Uterus (tissue), 4 donors: ENCODE data around the gene LPO. TPM values are rescaled to one million over a fixed set of nuclear protein-coding genes. Genes with fewer than 3 reads are reported as not detected.

Source experiments
- DNase-seq, 2 donors: peaks; one replicate each; pipeline ENCODE4 v3.0.0-alpha.2; 2019 to 2020
- H3K27ac ChIP-seq, 2 donors: fragments of 200-600 bp; sonication (generic); 1 replicate in 1 of 2; 2 replicates in 1 of 2; pipeline ENCODE4 v1.5.1; 2016 to 2018
- H3K27me3 ChIP-seq, 2 donors: fragments of 200-600 bp; sonication (generic); one replicate each; pipeline ENCODE4 v1.5.1; 2018 to 2019; ENCODE audit warnings: control low read depth in 1 of 2
- H3K36me3 ChIP-seq, 2 donors: fragments of 200-600 bp; sonication (generic); one replicate each; pipeline ENCODE4 v1.5.1; 2019; ENCODE audit warnings: control low read depth in 1 of 2
- H3K4me1 ChIP-seq, 2 donors: fragments of 200-600 bp; sonication (generic); one replicate each; pipeline ENCODE4 v1.5.1; 2018 to 2019; ENCODE audit warnings: control low read depth in 1 of 2
- H3K4me3 ChIP-seq, 2 donors: fragments of 200-600 bp; sonication (generic); 1 replicate in 1 of 2; 2 replicates in 1 of 2; pipeline ENCODE4 v1.5.1; 2018 to 2019; ENCODE audit warnings: mild to moderate bottlenecking in 1 of 2
- H3K9me3 ChIP-seq, 2 donors: fragments of 200-600 bp; sonication (generic); one replicate each; pipeline ENCODE4 v1.5.1; 2019; ENCODE audit warnings: control low read depth in 1 of 2
- POLR2A ChIP-seq, 2 donors: fragments of 450-650 bp; IDR thresholded peaks; one replicate each; pipeline ENCODE4 v1.6.1; 2016; ENCODE audit warnings: antibody characterized with exemption in 2 of 2, mild to moderate bottlenecking in 1 of 2, moderate library complexity in 1 of 2
- intact Hi-C: fragments of 100-400 bp; cut with DNase I; formaldehyde crosslinking; loops from one replicate; pipeline ENCODE4 v1.15.1; 2023; ENCODE audit warnings: low total_unique reads
- total RNA-seq, 4 donors: library from RNA; depleted of rRNA in 3 of 4; stranded (reverse); fragments of >200 nt in 3 of 4; gene quantifications; one replicate each; pipeline versions ENCODE4 v1.1.0 to v1.2.4, GENCODE V29; 2014 to 2023
- TF ChIP-seq, protein P1 (sequence below), 4 experiments: fragments of 200-600 bp in 2 of 4; fragments of 450-650 bp in 2 of 4; sonication (generic) in 2 of 4; IDR thresholded peaks; one replicate each; pipeline ENCODE4 v1.5.1; 2016 to 2019; ENCODE audit warnings: antibody characterized with exemption in 4 of 4, mild to moderate bottlenecking in 2 of 4, moderate library complexity in 1 of 4
- donor health status: DM: yes; HTN: yes; CAD: no.

The LPO gene
- total RNA-seq, 4 donors from 2014 or later, result not detected

DNA sequence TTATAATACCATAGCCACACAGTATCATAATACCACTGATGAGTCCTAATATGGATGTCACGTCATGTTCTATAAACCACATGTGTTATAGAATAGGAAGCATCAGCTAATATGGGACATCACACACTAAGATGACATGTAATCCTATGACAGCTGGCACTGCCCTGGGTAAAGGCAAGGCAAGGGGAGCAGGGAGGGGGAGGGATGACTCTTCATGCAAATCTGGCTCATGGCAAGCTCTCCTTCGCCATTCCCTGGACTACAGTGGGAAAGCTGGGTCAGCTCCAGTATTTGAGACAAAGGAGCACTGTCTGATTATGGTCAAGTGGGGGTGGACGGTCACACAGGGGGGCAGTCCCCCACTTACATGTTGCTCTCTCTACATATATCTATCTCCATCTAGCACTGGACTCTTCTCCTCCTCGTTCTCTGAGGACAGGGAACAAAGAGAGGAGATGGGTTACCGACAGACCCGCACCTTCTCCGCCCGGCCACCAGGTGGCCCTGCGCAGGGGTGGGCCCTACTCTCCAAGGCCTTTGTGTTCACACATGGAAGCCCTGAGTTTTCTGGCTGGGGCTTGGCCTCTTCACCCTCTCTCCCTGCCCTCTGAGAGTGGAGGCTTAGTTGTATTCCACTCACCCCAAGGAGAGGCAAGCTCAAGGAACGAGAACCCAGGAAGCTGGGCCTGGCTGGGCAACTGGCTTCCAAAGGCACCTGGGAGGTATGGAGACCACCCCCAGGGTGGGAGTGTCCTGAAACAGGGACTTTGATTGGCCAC is 65.8 kb downstream of the LPO start:
- Histone ChIP-seq H3K27me3 (no peaks in the 10 kb centered on the region), H3K4me3 (no peak overlapping the region), H3K4me1 (no peaks in the 10 kb centered on the region), H3K27ac (no peak overlapping the region), H3K36me3 (no peaks in the 10 kb centered on the region), H3K9me3 (no peaks in the 10 kb centered on the region)
- DNase-seq, result peak in 1 of 2 donors; percentile 18
- intact Hi-C loops, result no loop called here
- TF ChIP-seq, protein P1, sequence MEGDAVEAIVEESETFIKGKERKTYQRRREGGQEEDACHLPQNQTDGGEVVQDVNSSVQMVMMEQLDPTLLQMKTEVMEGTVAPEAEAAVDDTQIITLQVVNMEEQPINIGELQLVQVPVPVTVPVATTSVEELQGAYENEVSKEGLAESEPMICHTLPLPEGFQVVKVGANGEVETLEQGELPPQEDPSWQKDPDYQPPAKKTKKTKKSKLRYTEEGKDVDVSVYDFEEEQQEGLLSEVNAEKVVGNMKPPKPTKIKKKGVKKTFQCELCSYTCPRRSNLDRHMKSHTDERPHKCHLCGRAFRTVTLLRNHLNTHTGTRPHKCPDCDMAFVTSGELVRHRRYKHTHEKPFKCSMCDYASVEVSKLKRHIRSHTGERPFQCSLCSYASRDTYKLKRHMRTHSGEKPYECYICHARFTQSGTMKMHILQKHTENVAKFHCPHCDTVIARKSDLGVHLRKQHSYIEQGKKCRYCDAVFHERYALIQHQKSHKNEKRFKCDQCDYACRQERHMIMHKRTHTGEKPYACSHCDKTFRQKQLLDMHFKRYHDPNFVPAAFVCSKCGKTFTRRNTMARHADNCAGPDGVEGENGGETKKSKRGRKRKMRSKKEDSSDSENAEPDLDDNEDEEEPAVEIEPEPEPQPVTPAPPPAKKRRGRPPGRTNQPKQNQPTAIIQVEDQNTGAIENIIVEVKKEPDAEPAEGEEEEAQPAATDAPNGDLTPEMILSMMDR (IDR thresholded peaks at IDR 0.05), result peak in 3 of 4 experiments; percentile 21 to 46 (median 40)
- no peak for TF ChIP-seq POLR2A (IDR thresholded peaks at IDR 0.05)

DNA sequence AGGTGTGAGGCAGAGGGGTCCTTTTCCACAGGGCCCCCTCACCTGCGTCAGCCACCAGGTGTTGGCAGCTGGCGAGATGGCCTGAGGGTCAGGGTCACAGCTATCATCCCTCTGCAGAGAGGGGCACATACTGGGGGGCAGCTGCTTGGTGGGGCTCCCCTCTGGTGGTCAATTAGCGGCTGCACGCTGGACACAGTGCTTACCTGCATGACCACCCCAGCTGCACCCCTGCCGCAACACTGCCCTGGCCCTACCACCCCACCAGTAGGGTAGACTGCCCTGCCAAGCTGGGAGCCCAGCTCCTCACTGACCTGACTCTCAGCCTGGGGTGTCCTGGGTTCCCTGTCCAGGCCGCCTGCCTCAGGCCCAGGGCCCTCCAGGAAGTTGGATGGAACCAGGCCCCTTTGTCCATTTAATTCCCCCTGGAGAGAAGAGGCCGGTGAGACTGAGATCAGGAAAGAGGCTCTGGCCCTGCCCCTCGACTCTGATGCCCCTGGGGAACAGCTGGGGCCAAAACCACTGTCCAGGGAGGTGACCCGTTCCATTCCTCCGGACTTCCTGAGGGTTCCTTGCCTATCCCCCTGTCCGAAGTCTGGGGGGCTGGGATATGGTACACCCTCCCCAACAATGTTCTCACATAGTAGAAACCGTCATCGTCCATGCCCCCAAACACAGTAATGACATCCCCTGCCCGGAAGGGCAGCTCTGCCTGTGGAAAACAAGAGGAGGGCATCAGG is 66.5 kb downstream of the LPO start:
- no peak for TF ChIP-seq POLR2A (IDR thresholded peaks at IDR 0.05)
- Histone ChIP-seq H3K4me3 (no peak overlapping the region), H3K9me3 (no peaks in the 10 kb centered on the region), H3K27ac (no peak overlapping the region), H3K4me1 (no peaks in the 10 kb centered on the region), H3K36me3 (no peaks in the 10 kb centered on the region), H3K27me3 (no peaks in the 10 kb centered on the region)
- intact Hi-C loops, result no loop called here
- DNase-seq, result peak in 1 of 2 donors; percentile 10

DNA sequence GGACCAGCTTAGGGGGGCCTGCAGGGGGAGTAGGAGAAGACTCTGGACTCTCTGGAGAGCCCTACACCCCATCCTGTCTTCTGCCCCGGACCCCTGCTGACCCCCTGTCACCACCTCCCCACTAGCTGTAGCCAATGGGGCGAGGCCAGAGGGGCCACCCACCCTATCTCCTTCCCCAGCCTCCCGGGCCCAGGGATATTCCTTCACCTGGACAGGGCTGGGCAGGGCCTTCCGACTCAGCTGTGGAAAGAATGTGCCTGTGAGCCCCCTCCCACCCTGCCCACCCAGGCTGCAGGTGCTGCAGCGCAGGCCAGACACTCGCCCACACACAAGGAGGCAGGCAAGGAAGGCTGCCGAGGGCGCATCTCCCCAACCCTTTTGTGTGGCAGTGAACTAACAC is 67.2 kb downstream of the LPO start:
- H3K36me3 ChIP-seq, result no peaks in the 10 kb centered on the region
- no peaks in the 10 kb centered on the region for H3K9me3 ChIP-seq
- intact Hi-C loops, result no loop called here
- no peak for DNase-seq
- H3K4me3 ChIP-seq, result no peak overlapping the region
- H3K27me3 ChIP-seq, result no peaks in the 10 kb centered on the region
- H3K4me1 ChIP-seq, result no peaks in the 10 kb centered on the region
- H3K27ac ChIP-seq, result no peak overlapping the region
- no peak for TF ChIP-seq POLR2A (IDR thresholded peaks at IDR 0.05)
- TF ChIP-seq, protein P1 (IDR thresholded peaks at IDR 0.05), result no peak

DNA sequence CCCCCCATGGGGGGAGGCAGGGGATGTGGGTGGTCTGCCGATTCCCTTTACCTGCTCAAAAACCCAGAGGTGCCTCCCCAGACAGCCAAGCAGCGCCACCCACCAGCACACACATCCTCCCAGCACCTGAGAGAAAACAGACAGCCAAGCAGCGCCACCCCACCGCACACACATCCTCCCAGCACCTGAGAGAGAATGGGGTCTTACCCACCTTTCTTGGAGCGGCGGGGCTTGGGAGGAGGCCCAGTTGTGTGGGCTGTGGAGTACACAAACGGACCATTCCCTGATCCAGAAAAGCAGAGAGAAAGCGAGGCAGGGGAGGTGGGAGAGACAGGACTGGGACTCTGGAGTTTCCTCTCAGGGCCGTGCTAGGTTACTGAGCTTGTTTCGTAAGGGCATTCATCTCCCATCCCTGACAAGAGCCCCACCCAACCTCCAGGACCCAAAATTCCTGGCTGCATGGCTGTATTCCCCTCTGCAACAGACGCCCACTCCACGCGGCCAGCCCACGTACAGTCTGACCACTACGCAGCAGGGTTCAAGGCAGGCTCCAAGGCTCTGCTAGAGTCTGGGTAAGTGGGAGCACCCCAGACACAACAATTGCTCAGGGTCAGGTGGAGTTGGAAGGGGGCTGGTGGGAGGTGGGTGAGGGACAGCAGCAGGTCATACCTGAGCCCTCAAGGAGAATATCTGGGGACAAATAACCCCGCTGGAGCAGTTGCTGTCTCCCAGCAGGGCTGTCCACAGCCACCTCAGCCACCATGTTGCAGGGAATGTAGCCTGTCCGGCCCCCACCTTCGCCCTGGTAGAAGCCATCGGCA is 68.0 kb downstream of the LPO start:
- DNase-seq, result peak in 1 of 2 donors; percentile 8
- no peak overlapping the region for H3K27ac ChIP-seq

More for the DNA sequence above, 68.0 kb downstream of the LPO start:
- intact Hi-C loops, result no loop called here
- TF ChIP-seq POLR2A (IDR thresholded peaks at IDR 0.05), result no peak
- TF ChIP-seq, protein P1 (IDR thresholded peaks at IDR 0.05), result no peak
- no peaks in the 10 kb centered on the region for H3K4me1 ChIP-seq
- H3K27me3 ChIP-seq, result no peaks in the 10 kb centered on the region
- H3K36me3 ChIP-seq, result no peaks in the 10 kb centered on the region
- no peaks in the 10 kb centered on the region for H3K9me3 ChIP-seq
- no peak overlapping the region for H3K4me3 ChIP-seq
